Measurements from ENCODE around the gene SLC39A11. TPM values are rescaled to one million over a fixed set of nuclear protein-coding genes. Genes with fewer than 3 reads are reported as not detected.
"Not testable (repeated sequence)": the region's sequence is repeated elsewhere in the genome, so short reads cannot be mapped to it uniquely, and the experiment has no call there.

The SLC39A11 gene
- total and polyA plus RNA-seq, 4 donors: 9.3 to 49.3 (median 24.7) TPM

GRCh38 chr17:72775237-72775636, 317.3 kb downstream of the SLC39A11 start:
- H3K36me3 ChIP-seq (ENCODE audit: control insufficient read depth in 4 of 4, insufficient read depth in 4 of 4, low read length in 4 of 4): peaks cover 0 to 4% (median 0%) of the 10 kb centered on the region in 4 donors
- TF ChIP-seq CTCF (IDR thresholded peaks at IDR 0.05; ENCODE audit: control extremely low read depth, extremely low read depth): no peak

GRCh38 chr17:72774236-72774635, 318.3 kb downstream of the SLC39A11 start:
- H3K9me3 ChIP-seq (ENCODE audit: control insufficient read depth in 4 of 4, insufficient read depth in 3 of 4, low read length in 3 of 4): peaks cover 0 to 12% (median 3%) of the 10 kb centered on the region in 4 donors
- DNase-seq: no peak
- H3K27ac ChIP-seq (ENCODE audit: low read depth in 1 of 2, low read length in 1 of 2): no peak overlapping the region
- ATAC-seq (ENCODE audit: insufficient read depth, low FRiP score): no peak
- H3K27me3 ChIP-seq (ENCODE audit: control insufficient read depth in 3 of 3, insufficient read depth in 3 of 3, low read length in 2 of 3): no peaks in the 10 kb centered on the region
- H3K9ac ChIP-seq (ENCODE audit: insufficient read depth in 1 of 2, low read length in 2 of 2): no peak overlapping the region
- peaks cover 0 to 4% (median 0%) of the 10 kb centered on the region in 4 donors for H3K36me3 ChIP-seq (ENCODE audit: control insufficient read depth in 4 of 4, insufficient read depth in 4 of 4, low read length in 4 of 4)
- no peaks in the 10 kb centered on the region for H3K4me1 ChIP-seq (ENCODE audit: control insufficient read depth in 5 of 5, insufficient read depth in 5 of 5, low read length in 5 of 5)
- WGBS, 2 donors: 92 to 95% methylated on average over 4 of the region's 4 CpGs
- no peak for TF ChIP-seq CTCF (IDR thresholded peaks at IDR 0.05; ENCODE audit: control extremely low read depth, extremely low read depth)
- H3K4me3 ChIP-seq: no peak overlapping the region

More at GRCh38 chr17:72775237-72775636, 317.3 kb downstream of the SLC39A11 start:
- ATAC-seq (ENCODE audit: insufficient read depth, low FRiP score): no peak
- no peak overlapping the region for H3K4me3 ChIP-seq
- DNase-seq: no peak
- no peak overlapping the region for H3K27ac ChIP-seq (ENCODE audit: low read depth in 1 of 2, low read length in 1 of 2)
- no peaks in the 10 kb centered on the region for H3K4me1 ChIP-seq (ENCODE audit: control insufficient read depth in 5 of 5, insufficient read depth in 5 of 5, low read length in 5 of 5)
- H3K9ac ChIP-seq (ENCODE audit: insufficient read depth in 1 of 2, low read length in 2 of 2): no peak overlapping the region
- no peaks in the 10 kb centered on the region for H3K27me3 ChIP-seq (ENCODE audit: control insufficient read depth in 3 of 3, insufficient read depth in 3 of 3, low read length in 2 of 3)
- WGBS, 2 donors: 96 to 97% methylated on average over 5 of the region's 5 CpGs
- H3K9me3 ChIP-seq (ENCODE audit: control insufficient read depth in 4 of 4, insufficient read depth in 3 of 4, low read length in 3 of 4): peaks cover 0 to 12% (median 3%) of the 10 kb centered on the region in 4 donors

GRCh38 chr17:72773225-72773624, 319.3 kb downstream of the SLC39A11 start:
- not testable (repeated sequence) for H3K9ac ChIP-seq (ENCODE audit: insufficient read depth in 1 of 2, low read length in 2 of 2); H3K4me3 ChIP-seq; H3K36me3 ChIP-seq (ENCODE audit: control insufficient read depth in 4 of 4, insufficient read depth in 4 of 4, low read length in 4 of 4); ATAC-seq (ENCODE audit: insufficient read depth, low FRiP score); DNase-seq; H3K4me1 ChIP-seq (ENCODE audit: control insufficient read depth in 5 of 5, insufficient read depth in 5 of 5, low read length in 5 of 5); H3K27me3 ChIP-seq (ENCODE audit: control insufficient read depth in 3 of 3, insufficient read depth in 3 of 3, low read length in 2 of 3); H3K27ac ChIP-seq (ENCODE audit: low read depth in 1 of 2, low read length in 1 of 2)
- 95 to 100% methylated on average over 1 of the region's 1 CpG for WGBS, 2 donors
- peaks cover 0 to 12% (median 3%) of the 10 kb centered on the region in 4 donors for H3K9me3 ChIP-seq (ENCODE audit: control insufficient read depth in 4 of 4, insufficient read depth in 3 of 4, low read length in 3 of 4)

- no peak for TF ChIP-seq CTCF (IDR thresholded peaks at IDR 0.05; ENCODE audit: control extremely low read depth, extremely low read depth)
- Histone ChIP-seq H3K4me1 (ENCODE audit: control insufficient read depth in 5 of 5, insufficient read depth in 5 of 5, low read length in 5 of 5) (no peaks in the 10 kb centered on the region), H3K4me3 (no peak overlapping the region), H3K36me3 (ENCODE audit: control insufficient read depth in 4 of 4, insufficient read depth in 4 of 4, low read length in 4 of 4) (peaks cover 0 to 4% (median 0%) of the 10 kb centered on the region in 4 donors), H3K9me3 (ENCODE audit: control insufficient read depth in 4 of 4, insufficient read depth in 3 of 4, low read length in 3 of 4) (peaks cover 0 to 15% (median 4%) of the 10 kb centered on the region in 4 donors), H3K9ac (ENCODE audit: insufficient read depth in 1 of 2, low read length in 2 of 2) (no peak overlapping the region), H3K27me3 (ENCODE audit: control insufficient read depth in 3 of 3, insufficient read depth in 3 of 3, low read length in 2 of 3) (no peaks in the 10 kb centered on the region), H3K27ac (ENCODE audit: low read depth in 1 of 2, low read length in 1 of 2) (no peak overlapping the region)
- no peak for DNase-seq
- 96 to 98% methylated on average over 7 of the region's 7 CpGs for WGBS, 2 donors
- ATAC-seq (ENCODE audit: insufficient read depth, low FRiP score): no peak
Observed at GRCh38 chr17:72772331-72772821, 320.1 kb downstream of the SLC39A11 start.

Data from lung (tissue), 12 donors.